HCT116 (cell line): ENCODE results near the gene GREB1L. TPM values are rescaled to one million over a fixed set of nuclear protein-coding genes. Genes with fewer than 3 reads are reported as not detected.
A peak's percentile ranks its signal among the peaks of the same experiment; 100 is the strongest.

ENCODE experiments used
- ATAC-seq: fragments of 200-7000 bp; cut with Tn5 transposase; 2 replicates; pipeline ENCODE4 v1.9.1; 2020; ENCODE audit warnings: mild to moderate bottlenecking, moderate library complexity
- BruUV-seq: library from RNA; stranded (reverse); fragments of 400-500 nt; replicated peaks from 2 replicates; lab custom pipeline; 2021; lab: Mats Ljungman, UMichigan
- CTCF ChIA-PET: fragments of 300-600 bp; sonication (Branson Sonifier 250); formaldehyde crosslinking; loops from one replicate; lab custom pipeline; 2021; ENCODE audit warnings: antibody characterized with exemption; lab: Charles Lee
- POLR2A ChIA-PET: fragments of 300-600, 350-600 bp; sonication (Branson Sonifier 250); formaldehyde crosslinking; loops from one replicate; lab custom pipeline; 2021; ENCODE audit warnings: antibody characterized with exemption; lab: Charles Lee
- RAD21 ChIA-PET, 2 experiments: fragments of 300-600 bp; sonication (Branson Sonifier 250); formaldehyde crosslinking; loops; one replicate each; lab custom pipeline; 2023; ENCODE audit warnings: low total read pairs in 2 of 2; ENCODE audit not compliant: uncharacterized antibody in 2 of 2, unreplicated experiment in 2 of 2, low non-redundant PET in 1 of 2; lab: Charles Lee
- DNase-seq: peaks from one replicate; pipeline ENCODE4 v3.0.0-alpha.2; 2010; ENCODE audit warnings: low read depth, low spot score
- H2AFZ ChIP-seq: fragments of 200-600 bp; shearing (Covaris generic), sonication (generic); 2 replicates; pipeline ENCODE4 v1.6.1; 2017; ENCODE audit warnings: low read depth, mixed run types, mixed read lengths, antibody characterized with exemption, low read length; ENCODE audit not compliant: poor library complexity, severe bottlenecking
- H3K27ac ChIP-seq: 2 replicates; pipeline ENCODE4 v1.5.1; 2012; ENCODE audit warnings: low read depth, low read length
- H3K27me3 ChIP-seq: fragments of 200-600 bp; sonication (generic); 2 replicates; pipeline ENCODE4 v1.6.1; 2016; ENCODE audit warnings: mixed run types, low read length, mixed read lengths; ENCODE audit not compliant: insufficient read depth
- H3K36me3 ChIP-seq, 2 experiments: fragments of 200-500 bp in 1 of 2; fragments of 200-600 bp in 1 of 2; sonication (Bioruptor generic) in 1 of 2; sonication (generic) in 1 of 2; 2 replicates each; pipeline versions ENCODE4 v1.5.1 to v1.6.1; 2014 to 2016; ENCODE audit warnings: low read length in 2 of 2, inconsistent platforms in 1 of 2, mixed read lengths in 1 of 2, mixed run types in 1 of 2; ENCODE audit not compliant: insufficient read depth in 2 of 2, control insufficient read depth in 1 of 2
- H3K4me1 ChIP-seq, 2 experiments: fragments of 200-600 bp in 1 of 2; sonication (generic) in 1 of 2; 2 replicates each; pipeline versions ENCODE4 v1.5.1 to v1.6.1; 2012 to 2017; ENCODE audit warnings: low read length in 2 of 2, inconsistent platforms in 1 of 2, mild to moderate bottlenecking in 1 of 2, mixed read lengths in 1 of 2, mixed run types in 1 of 2, moderate library complexity in 1 of 2; ENCODE audit not compliant: insufficient read depth in 2 of 2, control insufficient read depth in 1 of 2
- H3K4me2 ChIP-seq: fragments of 200-600 bp; sonication (generic); 2 replicates; pipeline ENCODE4 v1.6.1; 2017; ENCODE audit warnings: mixed run types, low read length, mixed read lengths
- H3K4me3 ChIP-seq, 2 experiments: fragments of 200-600 bp in 1 of 2; sonication (generic) in 1 of 2; replicated peaks in 1 of 2; 2 replicates each; pipeline ENCODE4 v1.5.1; 2011 to 2016; ENCODE audit warnings: low read length in 2 of 2, control low read depth in 1 of 2, low read depth in 1 of 2, mild to moderate bottlenecking in 1 of 2, mixed read lengths in 1 of 2, mixed run types in 1 of 2
- H3K79me2 ChIP-seq: fragments of 200-600 bp; sonication (generic); 2 replicates; pipeline ENCODE4 v1.6.1; 2017; ENCODE audit warnings: mild to moderate bottlenecking, mixed run types, low read length, moderate library complexity, mixed read lengths; ENCODE audit not compliant: insufficient read depth
- H3K9ac ChIP-seq: fragments of 200-600 bp; sonication (generic); 2 replicates; pipeline ENCODE4 v1.6.1; 2016; ENCODE audit warnings: low read length, mixed read lengths
- H3K9me2 ChIP-seq: fragments of 200-600 bp; sonication (generic), shearing (Covaris generic); 2 replicates; pipeline ENCODE4 v1.6.1; 2017; ENCODE audit warnings: mixed run types, mild to moderate bottlenecking, moderate library complexity; ENCODE audit not compliant: insufficient read depth
- H3K9me3 ChIP-seq, 2 experiments: fragments of 200-500 bp in 1 of 2; fragments of 200-600 bp in 1 of 2; sonication (Bioruptor generic) in 1 of 2; sonication (generic) in 1 of 2; 2 replicates each; pipeline ENCODE4 v1.6.1; 2014 to 2017; ENCODE audit warnings: low read length in 2 of 2, mixed read lengths in 2 of 2, inconsistent platforms in 1 of 2, low read depth in 1 of 2, mild to moderate bottlenecking in 1 of 2, mixed run types in 1 of 2, moderate library complexity in 1 of 2; ENCODE audit not compliant: control insufficient read depth in 1 of 2, insufficient read depth in 1 of 2
- H4K20me1 ChIP-seq: fragments of 200-600 bp; sonication (generic), shearing (Covaris generic); 2 replicates; pipeline ENCODE4 v1.6.1; 2017; ENCODE audit warnings: mixed run types, mild to moderate bottlenecking, moderate library complexity; ENCODE audit not compliant: insufficient read depth
- CEBPB ChIP-seq: IDR thresholded peaks from 2 replicates; pipeline ENCODE4 v1.6.1; 2012; ENCODE audit warnings: low read depth
- ELF1 ChIP-seq: IDR thresholded peaks from 2 replicates; pipeline ENCODE4 v1.6.1; 2012; ENCODE audit warnings: low read depth, borderline replicate concordance
- EZH2 ChIP-seq: fragments of 200-600 bp; sonication (generic); IDR thresholded peaks from 2 replicates; pipeline ENCODE4 v1.6.1; 2017; ENCODE audit warnings: antibody characterized with exemption, mixed run types
- EZH2phosphoT487 ChIP-seq: fragments of 200-600 bp; IDR thresholded peaks from 2 replicates; pipeline ENCODE4 v1.6.1; 2018; ENCODE audit warnings: antibody characterized with exemption, borderline replicate concordance
- RAD21 ChIP-seq: IDR thresholded peaks from 2 replicates; pipeline ENCODE4 v1.6.1; 2012; ENCODE audit warnings: low read depth, mild to moderate bottlenecking
- TCF7L2 ChIP-seq: IDR thresholded peaks from 2 replicates; pipeline ENCODE4 v1.7.0; 2011; ENCODE audit warnings: borderline replicate concordance, inconsistent platforms; ENCODE audit not compliant: insufficient read depth, insufficient read length; ENCODE audit errors: extremely low read depth
- intact Hi-C: fragments of 100-400 bp; cut with micrococcal nuclease; formaldehyde crosslinking; loops from 2 replicates; pipeline ENCODE4 v1.10.0; 2022
- total RNA-seq: library from RNA; stranded (reverse); gene quantifications from one replicate; pipeline ENCODE4 v1.2.1, GENCODE V29; 2021; ENCODE audit not compliant: unreplicated experiment
- TF ChIP-seq, protein P1 (sequence below), 3 experiments: fragments of 200-600 bp in 1 of 3; sonication (generic) in 1 of 3; IDR thresholded peaks in 2 of 3; conservative IDR thresholded peaks in 1 of 3; 2 replicates each; pipeline ENCODE4 v1.5.1; 2012 to 2017; ENCODE audit warnings: low read depth in 2 of 3, low read length in 2 of 3, antibody characterized with exemption in 1 of 3, borderline replicate concordance in 1 of 3, control low read depth in 1 of 3, mild to moderate bottlenecking in 1 of 3, mixed read lengths in 1 of 3, mixed run types in 1 of 3, moderate library complexity in 1 of 3; ENCODE audit not compliant: insufficient read depth in 1 of 3
- TF ChIP-seq, protein P2 (sequence below): IDR thresholded peaks from 2 replicates; pipeline ENCODE4 v1.6.1; 2012
- TF ChIP-seq, protein P3 (sequence below): IDR thresholded peaks from 2 replicates; pipeline ENCODE4 v1.6.1; 2012; ENCODE audit warnings: low read depth

GREB1L gene
- total RNA-seq, 1 experiment from 2014 or later, result 12.2 TPM

DNA sequence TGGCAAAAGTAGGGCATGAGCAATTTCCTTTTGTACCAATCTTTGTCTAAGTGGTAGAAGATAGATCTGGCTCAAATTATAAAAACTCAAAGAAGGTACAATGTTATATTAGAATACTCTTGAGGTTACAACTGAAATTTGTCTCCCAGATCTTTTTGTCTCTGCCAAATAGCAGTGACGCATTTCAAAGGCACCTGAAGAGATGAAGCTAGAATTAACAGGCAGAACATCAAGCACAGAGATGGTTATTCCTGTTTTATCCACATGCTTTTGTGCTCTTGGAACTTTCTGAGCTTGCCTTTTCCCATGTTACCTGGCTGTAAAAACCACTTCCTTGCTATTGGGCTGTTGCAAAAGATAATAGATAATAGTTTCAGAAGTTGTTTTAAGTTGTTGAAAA is 74.3 kb downstream of the GREB1L start:
- H3K27me3 ChIP-seq, result no peaks in the 10 kb centered on the region
- POLR2A ChIA-PET, result interaction anchor here (0.7 kb wide), 1 partner anchor 33 kb away, joined by 5 read pairs; no protein-coding TSS in a partner anchor
- peak overlapping the region; percentile 80 for H3K4me2 ChIP-seq
- H3K36me3 ChIP-seq, result 0 out of 4 replicates have a peak, but pooled peaks cover 0 to 4% of the 10 kb centered on the region in 2 experiments
- BruUV-seq, result TSS peak; percentile 34
- H3K79me2 ChIP-seq, result no peaks in the 10 kb centered on the region
- no peak overlapping the region for H2AFZ ChIP-seq
- H3K4me3 ChIP-seq, result 0 out of 4 replicates have a peak overlapping the region, but pooled peaks of 1 of the 2 experiments have one; percentile 48
- DNase-seq, result no peak
- intact Hi-C loops, result no loop called here
- CTCF ChIA-PET, result interaction anchor here (0.5 kb wide), 1 partner anchor 75 kb away, joined by 3 read pairs; no protein-coding TSS in a partner anchor
- no peaks in the 10 kb centered on the region for H3K9me2 ChIP-seq
- RAD21 ChIA-PET, result no interaction called here
- peaks cover 38 to 53% of the 10 kb centered on the region in 2 experiments for H3K4me1 ChIP-seq
- H3K9ac ChIP-seq, result peak overlapping the region; percentile 49
- H3K27ac ChIP-seq, result peak overlapping the region; percentile 42; the same call in 1 of the 2 replicates
- TF ChIP-seq, protein P1, sequence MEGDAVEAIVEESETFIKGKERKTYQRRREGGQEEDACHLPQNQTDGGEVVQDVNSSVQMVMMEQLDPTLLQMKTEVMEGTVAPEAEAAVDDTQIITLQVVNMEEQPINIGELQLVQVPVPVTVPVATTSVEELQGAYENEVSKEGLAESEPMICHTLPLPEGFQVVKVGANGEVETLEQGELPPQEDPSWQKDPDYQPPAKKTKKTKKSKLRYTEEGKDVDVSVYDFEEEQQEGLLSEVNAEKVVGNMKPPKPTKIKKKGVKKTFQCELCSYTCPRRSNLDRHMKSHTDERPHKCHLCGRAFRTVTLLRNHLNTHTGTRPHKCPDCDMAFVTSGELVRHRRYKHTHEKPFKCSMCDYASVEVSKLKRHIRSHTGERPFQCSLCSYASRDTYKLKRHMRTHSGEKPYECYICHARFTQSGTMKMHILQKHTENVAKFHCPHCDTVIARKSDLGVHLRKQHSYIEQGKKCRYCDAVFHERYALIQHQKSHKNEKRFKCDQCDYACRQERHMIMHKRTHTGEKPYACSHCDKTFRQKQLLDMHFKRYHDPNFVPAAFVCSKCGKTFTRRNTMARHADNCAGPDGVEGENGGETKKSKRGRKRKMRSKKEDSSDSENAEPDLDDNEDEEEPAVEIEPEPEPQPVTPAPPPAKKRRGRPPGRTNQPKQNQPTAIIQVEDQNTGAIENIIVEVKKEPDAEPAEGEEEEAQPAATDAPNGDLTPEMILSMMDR (IDR thresholded peaks at IDR 0.05 in 2 of 3, conservative IDR thresholded peaks at IDR 0.05 in 1 of 3; ENCODE audit: borderline replicate concordance in 1 of 3, insufficient read depth in 1 of 3, low read depth in 2 of 3, low read length in 2 of 3), result 0 out of 6 replicates have a peak, but pooled peaks of 1 of the 3 experiments have one; percentile 1
- TF ChIP-seq, protein P2, sequence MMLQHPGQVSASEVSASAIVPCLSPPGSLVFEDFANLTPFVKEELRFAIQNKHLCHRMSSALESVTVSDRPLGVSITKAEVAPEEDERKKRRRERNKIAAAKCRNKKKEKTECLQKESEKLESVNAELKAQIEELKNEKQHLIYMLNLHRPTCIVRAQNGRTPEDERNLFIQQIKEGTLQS, result no peak
- TF ChIP-seq, protein P3, sequence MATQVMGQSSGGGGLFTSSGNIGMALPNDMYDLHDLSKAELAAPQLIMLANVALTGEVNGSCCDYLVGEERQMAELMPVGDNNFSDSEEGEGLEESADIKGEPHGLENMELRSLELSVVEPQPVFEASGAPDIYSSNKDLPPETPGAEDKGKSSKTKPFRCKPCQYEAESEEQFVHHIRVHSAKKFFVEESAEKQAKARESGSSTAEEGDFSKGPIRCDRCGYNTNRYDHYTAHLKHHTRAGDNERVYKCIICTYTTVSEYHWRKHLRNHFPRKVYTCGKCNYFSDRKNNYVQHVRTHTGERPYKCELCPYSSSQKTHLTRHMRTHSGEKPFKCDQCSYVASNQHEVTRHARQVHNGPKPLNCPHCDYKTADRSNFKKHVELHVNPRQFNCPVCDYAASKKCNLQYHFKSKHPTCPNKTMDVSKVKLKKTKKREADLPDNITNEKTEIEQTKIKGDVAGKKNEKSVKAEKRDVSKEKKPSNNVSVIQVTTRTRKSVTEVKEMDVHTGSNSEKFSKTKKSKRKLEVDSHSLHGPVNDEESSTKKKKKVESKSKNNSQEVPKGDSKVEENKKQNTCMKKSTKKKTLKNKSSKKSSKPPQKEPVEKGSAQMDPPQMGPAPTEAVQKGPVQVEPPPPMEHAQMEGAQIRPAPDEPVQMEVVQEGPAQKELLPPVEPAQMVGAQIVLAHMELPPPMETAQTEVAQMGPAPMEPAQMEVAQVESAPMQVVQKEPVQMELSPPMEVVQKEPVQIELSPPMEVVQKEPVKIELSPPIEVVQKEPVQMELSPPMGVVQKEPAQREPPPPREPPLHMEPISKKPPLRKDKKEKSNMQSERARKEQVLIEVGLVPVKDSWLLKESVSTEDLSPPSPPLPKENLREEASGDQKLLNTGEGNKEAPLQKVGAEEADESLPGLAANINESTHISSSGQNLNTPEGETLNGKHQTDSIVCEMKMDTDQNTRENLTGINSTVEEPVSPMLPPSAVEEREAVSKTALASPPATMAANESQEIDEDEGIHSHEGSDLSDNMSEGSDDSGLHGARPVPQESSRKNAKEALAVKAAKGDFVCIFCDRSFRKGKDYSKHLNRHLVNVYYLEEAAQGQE, result no peak
- no peak for TF ChIP-seq EZH2phosphoT487
- TF ChIP-seq CEBPB, result no peak
- TF ChIP-seq ELF1, result no peak
- TF ChIP-seq RAD21, result no peak
- TF ChIP-seq EZH2, result no peak
- no peak for TF ChIP-seq TCF7L2
- TF ChIP-seq, all 23 proteins: peak for 1
- no peaks in the 10 kb centered on the region for H3K9me3 ChIP-seq
- H4K20me1 ChIP-seq, result no peaks in the 10 kb centered on the region
- ATAC-seq, result no peak
